ENCODE measurements around the gene VWA5B2.

DNA sequence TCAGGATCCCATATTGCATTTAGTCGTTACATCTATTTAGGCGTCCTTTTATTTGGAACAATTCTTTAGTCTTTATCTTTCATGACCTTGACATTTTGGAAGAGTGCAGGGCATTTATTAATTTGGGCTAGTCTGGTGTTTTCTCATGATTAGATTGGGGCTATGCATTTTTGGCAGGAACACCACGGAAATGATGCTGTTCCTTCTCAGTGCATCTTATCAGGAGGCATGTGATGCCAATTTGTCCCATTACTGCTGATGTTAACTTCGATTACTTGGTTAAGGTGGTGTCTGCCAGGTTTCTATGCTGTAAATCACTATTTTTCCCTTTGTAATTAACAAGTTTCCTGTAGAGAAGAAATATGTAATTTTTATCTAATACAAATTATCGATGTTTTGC is 18.1 kb upstream of the VWA5B2 start:
- TF ChIP-seq, protein P1, sequence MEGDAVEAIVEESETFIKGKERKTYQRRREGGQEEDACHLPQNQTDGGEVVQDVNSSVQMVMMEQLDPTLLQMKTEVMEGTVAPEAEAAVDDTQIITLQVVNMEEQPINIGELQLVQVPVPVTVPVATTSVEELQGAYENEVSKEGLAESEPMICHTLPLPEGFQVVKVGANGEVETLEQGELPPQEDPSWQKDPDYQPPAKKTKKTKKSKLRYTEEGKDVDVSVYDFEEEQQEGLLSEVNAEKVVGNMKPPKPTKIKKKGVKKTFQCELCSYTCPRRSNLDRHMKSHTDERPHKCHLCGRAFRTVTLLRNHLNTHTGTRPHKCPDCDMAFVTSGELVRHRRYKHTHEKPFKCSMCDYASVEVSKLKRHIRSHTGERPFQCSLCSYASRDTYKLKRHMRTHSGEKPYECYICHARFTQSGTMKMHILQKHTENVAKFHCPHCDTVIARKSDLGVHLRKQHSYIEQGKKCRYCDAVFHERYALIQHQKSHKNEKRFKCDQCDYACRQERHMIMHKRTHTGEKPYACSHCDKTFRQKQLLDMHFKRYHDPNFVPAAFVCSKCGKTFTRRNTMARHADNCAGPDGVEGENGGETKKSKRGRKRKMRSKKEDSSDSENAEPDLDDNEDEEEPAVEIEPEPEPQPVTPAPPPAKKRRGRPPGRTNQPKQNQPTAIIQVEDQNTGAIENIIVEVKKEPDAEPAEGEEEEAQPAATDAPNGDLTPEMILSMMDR (conservative IDR thresholded peaks at IDR 0.05; ENCODE audit: low read depth, low read length) = no peak
- no peak for TF ChIP-seq SMC3 (IDR thresholded peaks at IDR 0.05; ENCODE audit: low read depth, low read length)
